CD4-positive, alpha-beta T cell treated with Interferon alpha-2 for 1 hour (primary cell): ENCODE data around the gene NXPH3.

Source experiments
- DNase-seq, 2 donors: peaks; one replicate each; pipeline ENCODE4 v3.0.0-alpha.2; 2020 to 2022

Gene NXPH3

DNA sequence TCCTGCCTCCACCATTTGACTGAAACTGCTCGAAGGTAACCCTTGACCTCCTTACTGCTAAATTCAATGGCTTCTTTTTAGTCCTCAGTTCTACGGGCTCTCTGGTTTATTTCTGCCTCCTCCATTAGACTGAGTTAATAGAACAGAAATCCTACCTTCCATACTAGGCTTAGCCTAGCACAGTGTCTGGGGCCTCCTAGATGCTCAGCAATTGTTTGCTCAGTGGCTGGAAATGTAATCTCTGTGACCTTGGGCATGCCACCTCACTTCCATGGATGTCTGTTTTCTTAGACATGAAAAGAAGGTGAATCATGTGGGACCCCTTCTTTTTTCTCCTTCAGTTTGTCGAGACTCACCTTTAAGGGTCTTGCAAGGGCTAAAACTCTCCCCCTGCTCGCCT is 19.7 kb downstream of the NXPH3 start:
- DNase-seq = no peak

DNA sequence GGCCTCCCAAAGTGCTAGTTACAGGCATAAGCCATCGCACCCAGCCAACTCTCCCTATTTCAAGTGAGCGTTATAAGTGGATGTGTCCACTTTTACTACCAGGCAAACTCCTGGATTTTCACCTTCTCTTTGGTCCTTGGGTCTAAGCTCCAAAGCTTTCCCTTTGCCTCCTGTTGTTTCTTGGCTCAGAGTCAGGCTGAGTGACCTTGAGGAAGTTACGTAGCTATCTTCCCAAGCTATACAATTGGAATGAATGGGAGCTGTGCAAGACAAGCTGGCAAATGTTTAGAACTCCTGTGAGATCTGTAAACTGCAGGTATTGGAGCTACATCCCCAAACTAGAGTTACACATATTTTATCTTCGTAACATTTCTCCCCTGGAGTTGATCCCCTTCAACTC is 20.3 kb downstream of the NXPH3 start:
- no peak for DNase-seq

DNA sequence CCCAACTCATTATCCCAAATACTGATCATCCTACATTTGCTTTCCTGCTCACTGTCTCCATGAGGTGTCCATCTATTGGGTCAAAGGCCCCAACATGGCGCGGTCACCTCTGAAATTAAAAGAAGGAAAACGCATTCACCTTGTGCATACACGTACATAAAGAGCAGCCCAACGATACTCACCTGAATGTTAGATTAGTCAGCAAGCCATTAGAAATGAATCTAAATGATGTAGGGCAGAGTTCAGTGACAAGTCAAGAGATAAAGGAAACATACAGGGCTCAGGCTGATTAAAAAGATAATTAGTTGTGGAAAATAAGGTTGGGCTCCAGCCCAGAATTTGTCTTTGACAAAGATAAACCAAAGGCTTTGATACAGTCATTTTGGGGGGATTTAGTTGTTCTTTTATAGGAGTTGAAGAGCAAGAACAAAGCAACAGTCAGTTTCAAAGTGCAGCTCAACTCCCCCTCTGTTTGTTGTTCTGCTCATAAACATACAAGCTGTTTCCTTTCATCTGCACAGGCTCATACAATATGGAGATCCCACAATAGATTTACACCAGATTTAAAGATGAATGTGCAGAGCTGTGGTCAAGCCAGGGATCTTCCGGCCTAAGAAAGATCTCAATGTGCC is 21.1 kb downstream of the NXPH3 start:
- no peak for DNase-seq

DNA sequence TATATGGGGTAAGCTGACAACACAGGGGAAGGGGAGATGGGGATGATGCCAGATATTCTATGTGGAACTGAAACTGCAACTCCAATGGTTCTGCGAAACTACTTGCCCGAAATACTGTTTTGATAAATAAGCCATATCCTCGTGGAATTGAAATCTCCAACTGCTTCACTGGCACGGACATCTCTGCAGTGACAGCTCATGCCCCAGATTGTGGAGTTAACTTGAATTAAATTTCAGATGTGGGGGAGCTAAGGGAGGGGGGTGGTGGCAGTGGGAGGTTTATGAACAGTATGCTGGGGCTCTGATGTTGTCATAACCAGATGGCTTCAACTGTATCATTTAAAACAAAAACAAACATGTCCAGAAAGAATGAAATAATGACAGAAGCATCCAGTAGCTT is 21.8 kb downstream of the NXPH3 start:
- no peak for DNase-seq

DNA sequence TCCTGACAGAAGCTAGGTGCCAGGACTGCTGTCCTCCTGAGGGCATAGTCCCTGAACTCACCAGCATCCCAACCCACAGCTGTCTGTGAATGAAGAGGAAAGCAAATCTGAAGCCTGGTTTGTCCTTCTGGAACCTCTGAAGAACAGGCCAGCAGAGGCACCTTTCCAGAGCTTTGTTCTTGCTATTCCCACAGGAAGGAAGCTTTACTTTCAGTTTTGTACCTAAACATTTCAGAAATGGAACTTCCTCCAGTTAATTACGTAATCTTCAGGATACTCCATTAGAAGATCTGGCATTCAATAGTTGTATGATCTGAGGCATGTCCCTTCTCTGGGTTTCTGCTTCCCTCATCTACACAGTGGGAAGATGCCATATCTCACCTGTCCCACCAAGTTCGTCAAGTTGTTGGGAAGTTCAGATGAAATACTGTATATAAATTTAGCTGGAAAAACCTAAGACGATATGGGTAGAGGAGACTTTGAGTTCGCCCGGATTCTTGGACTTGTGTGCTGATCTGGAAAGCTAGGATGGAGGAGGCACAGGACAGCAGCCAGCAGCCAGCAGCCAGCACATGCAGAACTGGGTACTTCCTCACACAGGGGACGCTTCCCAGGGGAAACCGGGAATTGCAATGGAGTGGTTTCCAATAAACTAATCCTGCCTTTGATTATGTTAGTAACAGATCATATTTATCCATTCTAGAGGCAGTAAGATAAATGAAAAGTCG is 22.4 kb downstream of the NXPH3 start:
- DNase-seq = no peak

DNA sequence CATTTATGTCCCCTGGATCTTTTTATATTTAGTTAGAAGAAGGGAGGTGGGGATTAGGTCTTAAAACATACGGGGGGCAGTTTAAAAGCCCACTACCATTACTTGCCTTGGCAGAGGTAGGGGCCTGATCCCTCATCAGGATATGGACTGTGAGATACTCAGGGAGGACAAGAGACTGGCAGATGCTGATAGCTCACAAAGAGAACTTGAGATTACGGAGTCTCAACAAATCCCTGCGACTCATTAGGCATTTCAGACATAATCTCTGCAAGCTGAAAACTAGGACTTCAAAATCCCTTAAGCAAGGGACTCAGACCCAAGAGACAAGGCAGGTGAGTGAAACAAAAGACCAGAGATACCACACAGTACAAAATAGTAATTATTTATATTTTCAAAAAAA is 23.2 kb downstream of the NXPH3 start:
- no peak for DNase-seq

DNA sequence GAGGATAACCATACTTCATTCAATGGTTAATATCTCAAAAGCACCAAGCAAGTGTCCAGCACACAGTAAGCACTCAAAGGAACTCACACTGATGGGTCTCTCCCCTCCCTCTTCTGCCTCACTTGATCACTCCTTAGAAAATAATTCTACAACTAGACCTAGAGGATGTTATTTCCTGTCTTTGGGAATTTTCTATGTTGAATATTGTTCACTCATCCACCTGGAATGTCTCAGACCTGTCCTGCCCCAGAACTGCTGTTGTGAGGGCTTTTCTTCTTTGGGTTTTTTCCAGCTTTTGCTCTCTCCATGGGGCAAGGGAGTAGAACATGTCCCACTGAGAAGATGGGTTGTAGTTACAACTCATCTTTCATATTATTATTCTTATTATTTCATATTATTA is 25.3 kb downstream of the NXPH3 start:
- no peak for DNase-seq

DNA sequence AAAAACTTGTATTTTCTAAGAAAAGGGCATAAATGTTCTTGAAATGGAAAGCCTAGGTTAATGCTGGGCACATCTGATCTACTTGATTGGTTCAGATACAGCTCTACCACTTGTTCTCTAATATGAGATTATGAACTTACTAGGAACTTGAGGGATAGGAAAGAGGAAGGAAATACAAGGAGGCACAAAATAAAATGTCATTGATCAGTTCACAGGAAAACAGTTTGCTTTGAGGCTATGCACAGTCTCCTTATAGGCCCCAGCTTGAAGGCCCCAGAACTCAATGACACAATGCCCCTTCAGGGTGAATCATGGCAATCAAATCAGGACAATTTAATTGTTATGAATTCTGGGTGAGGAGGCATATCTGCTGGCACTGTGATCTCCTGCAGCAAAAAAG is 27.1 kb downstream of the NXPH3 start:
- no peak for DNase-seq

DNA sequence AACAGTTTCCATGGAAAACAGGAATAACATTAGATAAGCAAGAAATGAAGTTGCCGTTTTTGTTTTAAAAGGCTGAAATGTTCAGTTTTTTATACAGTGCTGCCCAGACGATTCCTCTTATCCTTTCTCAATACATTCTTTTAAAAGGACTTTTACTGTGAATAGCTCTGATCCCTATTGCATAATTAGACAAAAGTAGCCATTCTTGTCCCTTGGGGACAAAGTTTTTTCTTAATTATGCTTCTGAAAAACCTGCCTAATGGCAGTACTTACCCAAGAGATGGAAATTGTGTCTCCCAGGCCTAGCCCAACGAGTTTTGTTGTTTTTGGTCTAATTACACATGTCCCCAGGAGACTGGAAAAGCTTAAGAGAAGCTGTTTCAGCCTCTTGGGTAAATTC is 27.6 kb downstream of the NXPH3 start:
- DNase-seq = no peak

DNA sequence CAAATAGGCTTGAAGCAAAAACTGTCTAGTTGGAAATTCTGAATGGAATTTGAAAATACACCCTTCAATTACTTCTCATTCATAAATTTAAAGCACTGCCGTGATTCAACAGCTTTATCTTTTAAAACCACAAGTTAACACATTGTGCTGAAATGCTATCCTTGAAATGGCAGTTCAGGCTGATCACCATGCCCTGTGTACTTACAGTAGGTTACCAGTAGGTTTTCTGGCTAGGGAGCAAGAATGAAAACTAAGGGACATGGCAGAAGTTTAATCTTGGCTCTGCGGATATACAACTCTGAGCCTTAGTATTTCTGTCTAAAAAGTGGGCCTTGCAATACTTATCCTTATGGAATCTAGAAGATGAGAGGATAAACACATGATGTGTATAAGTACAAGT is 28.0 kb downstream of the NXPH3 start:
- DNase-seq = no peak

DNA sequence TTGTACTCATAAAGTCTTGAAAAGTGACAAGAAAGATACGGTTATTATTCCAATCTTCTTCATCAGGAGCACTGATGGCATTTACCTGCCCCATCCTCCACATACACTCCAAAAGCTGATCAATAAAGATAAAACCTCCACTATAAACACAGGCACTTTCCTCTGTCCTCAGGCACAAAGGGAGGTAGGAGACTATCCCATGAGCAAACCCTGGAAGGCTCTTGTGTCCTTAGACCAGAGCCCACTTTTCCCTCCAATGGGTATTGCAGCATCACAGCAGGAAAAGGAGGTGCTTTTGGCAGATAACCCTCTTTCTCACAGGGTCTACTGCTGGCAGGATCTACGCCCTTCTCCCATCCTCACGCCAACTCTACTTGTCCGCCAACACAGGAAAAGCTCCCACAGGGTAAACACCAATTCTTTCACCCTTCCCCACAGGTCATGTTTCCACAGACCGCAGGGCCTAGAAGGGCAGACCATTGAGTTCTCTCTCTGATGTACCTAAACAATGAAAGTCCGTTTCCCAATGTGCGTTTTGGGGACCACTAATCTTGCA is 28.7 kb downstream of the NXPH3 start:
- no peak for DNase-seq

DNA sequence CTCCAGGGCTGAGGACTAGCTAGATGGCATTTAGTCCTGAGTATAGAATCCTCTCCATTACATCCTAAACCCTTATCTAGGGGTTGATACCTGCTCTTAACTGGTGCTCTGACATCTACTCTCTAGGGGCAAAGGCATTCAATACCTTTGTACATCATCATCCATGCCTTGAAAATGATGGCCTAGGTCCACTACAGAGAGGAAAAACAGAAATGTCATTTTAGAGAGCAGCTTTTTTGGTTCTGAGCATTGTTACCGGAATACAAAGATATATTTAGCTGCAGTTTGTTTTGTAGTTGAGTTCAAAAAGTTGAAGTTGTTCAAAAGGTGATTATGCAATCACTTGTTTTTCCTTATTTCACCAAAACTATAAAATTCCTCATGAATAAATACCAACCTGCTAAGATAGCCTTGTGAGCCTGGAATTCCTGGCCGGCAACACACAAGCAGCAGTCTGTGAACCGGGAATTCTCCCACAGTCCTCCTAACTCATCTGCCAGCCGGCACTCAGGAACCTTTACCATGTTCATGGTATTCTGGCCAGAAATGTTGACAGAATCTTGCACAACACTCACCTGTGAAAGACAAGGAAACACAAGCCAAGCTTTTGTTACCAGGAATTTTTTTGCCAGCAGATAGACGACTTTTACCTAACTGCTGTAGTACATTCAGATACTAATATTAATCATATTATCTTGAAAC is 35.4 kb downstream of the NXPH3 start:
- DNase-seq = no peak

DNA sequence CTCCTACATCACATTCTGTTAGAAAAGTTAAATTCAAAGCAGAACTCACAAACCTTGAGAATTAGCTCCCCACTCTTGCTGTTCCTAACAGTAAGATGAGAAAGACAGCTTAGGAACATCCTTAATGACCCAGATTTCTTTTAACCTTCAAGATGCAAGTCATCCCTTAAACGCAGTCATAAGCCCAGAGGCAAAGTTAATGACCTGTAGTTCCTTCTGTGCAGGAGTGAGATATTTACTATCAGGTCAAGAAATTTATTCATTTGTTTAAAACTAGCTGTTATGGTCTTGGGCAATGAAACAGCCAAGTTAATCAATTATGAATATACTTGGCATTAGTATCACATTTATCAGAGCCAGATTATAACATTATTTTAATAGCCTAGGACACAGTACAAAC is 37.1 kb downstream of the NXPH3 start:
- DNase-seq = no peak

DNA sequence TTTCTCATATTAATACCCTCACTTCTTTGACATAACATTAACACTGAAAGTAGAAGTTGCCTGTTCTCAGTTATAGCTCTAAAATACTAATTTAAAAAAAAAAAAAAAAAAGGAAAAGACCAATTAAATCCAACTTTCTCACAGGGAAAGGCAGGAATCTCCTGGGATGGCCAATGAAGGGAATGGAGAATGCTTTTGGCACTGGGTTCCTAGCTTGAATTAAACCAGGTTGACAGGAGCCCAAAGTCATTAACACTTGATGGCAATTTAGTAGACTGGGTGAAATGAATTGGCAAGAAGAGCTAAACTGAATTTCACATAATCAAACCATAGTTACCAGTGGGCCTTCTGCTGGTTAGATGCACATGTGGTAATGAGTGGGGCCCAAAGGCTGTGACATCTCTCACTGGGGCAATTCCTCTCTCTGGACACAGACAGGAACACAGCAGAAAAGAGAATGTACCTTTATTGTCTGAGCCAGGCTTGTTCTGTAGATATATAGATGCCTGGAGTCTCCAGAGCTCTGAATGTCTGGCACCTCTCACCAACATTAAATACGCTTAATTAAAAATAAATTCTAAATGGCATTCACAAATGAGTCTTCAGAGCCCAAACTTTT is 37.6 kb downstream of the NXPH3 start:
- DNase-seq = no peak

DNA sequence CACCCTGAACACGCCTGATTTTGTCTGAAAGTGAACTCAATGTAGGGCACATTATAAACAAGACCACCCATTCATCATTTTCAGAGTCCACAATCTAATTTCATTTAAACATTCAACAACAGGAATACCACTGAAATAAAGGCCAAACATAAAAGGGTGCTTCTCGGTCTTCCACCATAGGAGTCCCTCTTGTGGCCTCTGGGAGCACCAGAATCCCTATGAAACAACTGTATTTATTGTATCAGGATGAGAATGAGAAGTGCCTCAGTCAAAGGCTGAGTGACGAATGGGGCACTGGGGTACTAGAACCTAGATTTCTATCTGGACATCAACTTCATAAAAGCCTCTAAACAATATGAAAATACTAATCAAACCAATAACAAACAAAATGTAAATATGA is 40.4 kb downstream of the NXPH3 start:
- no peak for DNase-seq

DNA sequence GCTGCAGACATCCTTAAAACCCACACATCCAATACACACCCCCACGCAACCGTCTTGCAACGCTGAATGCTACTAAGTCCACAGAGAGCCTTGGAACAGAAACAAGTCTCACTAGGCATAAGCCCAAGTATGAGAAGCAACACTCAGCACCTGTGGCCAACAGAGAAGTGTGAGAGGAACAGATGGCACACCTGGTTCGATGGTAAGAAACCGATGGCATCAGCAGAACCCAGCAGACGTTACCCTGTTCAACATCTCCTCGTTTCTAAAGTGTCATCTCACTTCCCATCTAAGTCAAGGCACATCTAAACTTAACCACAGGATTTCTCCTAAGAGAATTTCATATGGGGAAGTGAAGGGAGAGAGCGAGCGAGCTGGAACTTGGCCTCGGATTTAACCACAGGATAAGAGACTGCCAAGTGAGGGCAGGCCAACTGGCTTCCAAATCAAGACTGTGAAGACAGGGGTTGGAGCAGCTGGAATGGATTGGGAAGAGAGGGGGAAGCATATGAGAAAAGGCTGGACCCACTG is 41.0 kb downstream of the NXPH3 start:
- no peak for DNase-seq

DNA sequence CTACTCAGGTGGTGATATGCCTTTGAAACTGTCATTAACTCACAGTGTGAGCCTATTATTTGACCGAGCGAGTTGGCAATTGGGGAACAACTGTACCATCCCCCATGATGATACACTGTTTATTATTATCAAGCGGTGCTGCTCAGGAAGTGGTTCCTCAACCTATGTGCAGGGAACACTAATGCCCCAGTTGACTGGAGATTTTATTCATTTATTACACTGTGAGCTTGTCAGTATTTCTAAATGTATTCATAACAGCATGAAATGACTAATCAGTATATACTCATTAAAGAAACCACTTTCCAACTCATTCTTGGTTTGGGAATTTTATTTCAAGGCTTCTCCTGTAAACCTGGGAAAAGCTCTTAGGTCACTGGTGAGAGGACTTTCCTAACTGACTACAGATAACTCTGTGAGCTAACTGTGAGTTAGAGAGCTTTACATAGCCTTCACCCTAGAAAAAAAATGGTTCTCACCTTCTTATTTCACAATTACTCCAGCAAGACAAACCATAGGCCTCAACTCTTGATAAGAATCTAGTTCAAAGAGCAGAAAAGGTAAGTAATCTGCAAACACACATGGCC is 42.4 kb downstream of the NXPH3 start:
- DNase-seq = no peak

DNA sequence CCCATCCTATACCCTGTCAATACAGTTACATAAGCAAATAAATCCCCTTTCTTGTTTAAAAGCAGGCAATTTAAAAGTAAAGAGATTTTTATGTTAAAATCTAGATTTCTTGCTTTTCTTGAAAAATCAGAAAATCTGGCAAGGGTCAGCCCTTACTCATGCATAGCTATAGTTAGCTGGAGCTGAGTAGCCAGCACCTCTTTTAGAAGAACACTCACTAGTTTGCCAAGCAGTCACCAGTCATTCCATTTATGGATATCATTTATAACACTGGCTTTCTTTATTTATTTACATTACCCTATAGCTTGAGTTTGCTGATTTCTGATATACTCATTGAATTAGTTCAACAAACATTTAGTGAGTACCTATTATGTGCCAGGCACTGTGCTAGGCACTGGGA is 45.7 kb downstream of the NXPH3 start:
- no peak for DNase-seq

DNA sequence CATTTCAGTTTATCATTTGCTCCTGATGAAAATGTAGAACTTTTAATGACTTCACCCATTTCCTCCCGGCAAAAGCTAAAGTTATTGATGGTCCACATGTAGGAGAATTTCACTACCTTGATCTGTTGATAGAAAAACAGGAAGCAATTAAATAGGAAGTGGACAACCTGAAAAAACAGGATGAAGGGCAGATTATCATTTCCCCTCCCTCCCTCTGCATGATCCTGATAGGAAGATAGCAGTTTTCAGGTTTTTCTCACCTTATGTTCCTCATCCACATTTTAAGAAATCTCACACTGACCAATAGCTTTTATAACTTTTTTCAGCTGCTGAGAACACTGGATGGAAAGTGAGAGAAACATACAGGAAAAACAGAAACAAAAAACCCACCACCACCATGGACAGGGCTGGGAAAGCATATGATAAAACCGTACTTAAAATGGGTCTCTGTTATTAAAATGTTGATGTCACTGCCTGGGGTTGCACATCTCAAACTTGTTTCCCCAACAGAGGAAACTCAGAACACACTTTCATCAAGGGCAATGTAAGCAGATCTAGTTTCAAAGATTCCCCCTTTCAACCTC is 46.4 kb downstream of the NXPH3 start:
- DNase-seq = no peak

DNA sequence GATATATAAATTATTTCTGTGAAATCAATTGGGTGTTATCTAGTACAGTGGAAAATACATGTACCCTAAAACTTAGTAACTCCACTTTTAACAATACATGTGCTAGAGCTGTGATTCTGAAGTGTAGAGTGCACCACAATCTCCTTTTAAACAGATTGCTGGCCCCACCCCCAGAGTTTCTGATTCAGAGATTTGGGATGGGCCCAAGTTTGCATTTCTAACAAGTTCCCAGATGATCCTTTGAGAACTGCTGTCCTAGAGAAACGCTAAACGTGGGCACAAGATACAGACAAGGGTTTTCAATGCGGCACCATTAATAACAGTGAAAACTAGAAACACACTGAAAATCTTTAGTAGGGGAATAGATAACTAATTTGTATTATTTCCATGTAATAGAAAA is 49.2 kb downstream of the NXPH3 start:
- no peak for DNase-seq

DNA sequence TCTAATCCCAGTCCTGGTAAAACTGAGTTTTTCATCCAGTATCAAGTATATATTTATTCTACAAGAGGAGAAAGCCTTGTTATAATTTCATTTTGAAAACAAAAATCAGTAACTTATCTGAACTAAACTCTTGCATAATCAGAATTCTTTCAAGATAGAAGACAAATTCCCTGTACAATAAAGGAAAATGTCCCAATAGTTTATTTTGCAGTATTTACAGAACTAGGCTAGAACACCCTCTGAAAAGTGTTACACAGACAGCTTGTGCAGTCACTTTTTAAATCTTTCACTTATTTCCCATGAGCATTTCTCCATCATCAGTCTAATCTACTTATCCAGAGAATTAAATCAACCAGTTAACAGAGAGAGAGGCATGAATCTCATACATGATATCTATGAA is 53.8 kb downstream of the NXPH3 start:
- DNase-seq = no peak

DNA sequence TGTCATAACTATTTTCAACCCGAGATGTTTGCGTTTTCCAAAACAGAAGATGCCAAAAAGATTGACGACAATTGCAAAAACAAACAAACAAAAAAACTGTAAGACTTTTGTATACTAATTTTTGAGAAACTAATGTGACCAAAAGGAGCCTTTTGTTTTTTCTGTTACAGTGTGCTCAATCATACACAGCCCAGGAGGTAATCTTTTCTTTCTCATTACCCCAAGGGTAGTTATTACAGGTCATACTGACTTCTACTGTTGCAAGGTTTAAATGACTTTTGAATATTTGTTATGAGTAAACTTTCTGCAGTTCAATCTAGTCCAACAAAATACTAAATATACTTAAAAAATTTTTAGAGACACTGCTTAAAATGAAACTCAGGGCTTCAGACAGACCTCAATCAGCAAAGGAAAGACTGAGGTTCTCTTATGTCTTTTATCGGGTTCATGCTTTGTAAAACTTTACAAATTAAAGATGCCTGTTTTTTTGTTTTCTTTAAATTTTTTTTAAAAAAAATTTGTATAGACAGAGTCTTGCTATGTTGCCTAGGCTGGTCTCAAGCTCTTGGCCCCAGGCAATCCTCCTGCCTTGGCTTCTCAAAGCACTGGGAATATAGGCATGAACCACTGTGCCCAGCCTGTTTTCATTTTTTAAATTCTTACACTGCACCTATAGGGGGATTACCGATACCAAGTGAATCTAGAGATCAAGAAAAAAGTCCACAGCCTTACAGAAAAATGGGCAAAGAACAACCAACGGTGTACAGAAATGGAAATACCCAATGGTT is 54.6 kb downstream of the NXPH3 start:
- no peak for DNase-seq
